ENCODE results near the gene GHDC.
"Not testable (repeated sequence)": the region's sequence is repeated elsewhere in the genome, so short reads cannot be mapped to it uniquely, and the experiment has no call there.

The GHDC gene

DNA sequence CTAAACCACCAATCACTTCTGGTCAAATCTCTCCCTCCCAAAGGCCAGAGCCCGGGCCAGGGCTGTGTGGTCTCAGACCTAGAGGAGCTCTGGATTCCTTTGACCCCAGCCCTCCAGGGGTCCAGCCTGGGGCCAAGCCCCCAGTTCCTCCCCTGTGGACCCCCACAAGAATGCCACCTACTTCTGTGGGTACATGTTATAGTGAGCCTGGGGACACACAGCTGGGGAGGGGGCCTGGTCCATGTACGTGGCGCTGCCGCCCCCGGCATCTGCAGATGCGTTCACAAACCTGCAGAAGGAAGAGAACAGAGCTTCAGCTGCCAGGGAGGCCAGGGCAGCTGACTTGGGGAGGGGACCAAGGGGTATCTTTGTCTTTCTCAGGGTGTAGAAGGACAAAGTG lies 7.9 kb upstream of the GHDC start:
- DNase-seq = no peak

- no peak for DNase-seq
These were observed 7.1 kb upstream of the GHDC start for GRCh38 chr17:42201458-42201772.

- DNase-seq = no peak
These were observed 6.6 kb upstream of the GHDC start for GRCh38 chr17:42200706-42201457.

DNA sequence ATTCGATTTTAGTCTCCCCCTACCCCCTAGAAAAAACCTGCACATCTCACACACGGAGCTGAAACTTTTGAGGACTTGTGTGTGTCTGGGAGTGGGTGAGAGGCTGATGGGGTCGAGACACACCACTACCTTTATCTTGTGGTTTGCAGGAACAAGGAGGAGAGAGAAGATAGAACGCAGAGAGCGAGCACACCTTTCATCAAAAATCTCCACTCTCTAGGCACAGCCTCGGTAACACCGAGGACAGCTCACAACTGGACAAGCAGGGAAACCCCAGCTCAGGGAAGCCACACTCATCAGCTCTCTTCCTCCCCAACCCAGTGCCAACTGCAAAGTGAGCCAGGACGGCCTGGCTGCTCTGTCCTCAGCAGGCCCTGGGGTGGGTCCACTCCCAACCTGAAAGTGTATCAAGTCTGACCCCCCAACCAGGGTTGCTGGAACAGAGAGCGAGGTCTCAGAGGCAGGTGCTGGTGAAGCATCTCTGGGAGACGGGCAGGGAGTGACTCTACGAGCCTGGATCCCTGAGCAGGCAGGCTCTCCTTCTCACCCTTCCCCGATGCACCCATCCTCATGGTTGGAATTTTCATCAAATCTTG lies 5.2 kb upstream of the GHDC start:
- no peak for DNase-seq

GRCh38 chr17:42198897-42199296 lies 4.6 kb upstream of the GHDC start:
- peak; percentile 60 to 72 for DNase-seq

- DNase-seq = no peak
These were observed 3.4 kb upstream of the GHDC start for GRCh38 chr17:42197564-42198156.

DNA sequence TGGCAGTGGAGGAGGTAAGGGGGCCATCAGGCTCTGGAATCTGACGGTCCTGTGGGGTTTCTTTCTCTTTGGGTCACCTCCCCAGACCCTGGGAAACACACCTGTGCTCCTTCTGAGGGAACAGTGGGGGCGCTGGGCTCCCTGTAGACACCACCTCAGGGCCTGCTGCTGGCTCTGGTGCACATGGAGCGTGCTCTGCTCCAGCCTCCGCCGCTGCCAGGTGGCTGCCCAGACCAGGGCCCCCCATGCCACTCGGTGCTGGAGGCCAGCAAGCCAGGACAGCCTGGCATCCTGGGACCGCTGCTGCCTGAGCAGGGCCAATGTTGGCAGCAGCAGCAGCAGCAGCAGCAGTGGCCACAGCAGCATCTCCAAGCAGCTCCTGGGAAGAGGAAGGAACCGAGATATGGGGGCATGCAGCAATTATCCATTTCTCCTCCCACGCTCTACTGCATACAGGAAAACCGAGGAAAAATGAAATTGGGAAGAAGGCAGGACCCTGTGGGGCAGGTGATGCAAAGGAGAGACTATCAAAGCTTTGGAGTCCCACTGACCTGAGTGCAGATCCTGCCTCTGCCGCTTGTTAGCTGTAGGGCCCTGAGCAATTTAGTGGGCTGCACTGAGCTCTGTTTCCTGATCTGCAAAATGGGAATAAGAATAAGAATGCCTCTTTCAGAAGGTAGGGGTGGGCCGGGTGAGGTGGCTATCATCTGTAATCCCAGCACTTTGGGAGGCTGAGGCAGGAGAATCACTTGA lies 902 bp downstream of the GHDC start:
- no peak for DNase-seq

DNA sequence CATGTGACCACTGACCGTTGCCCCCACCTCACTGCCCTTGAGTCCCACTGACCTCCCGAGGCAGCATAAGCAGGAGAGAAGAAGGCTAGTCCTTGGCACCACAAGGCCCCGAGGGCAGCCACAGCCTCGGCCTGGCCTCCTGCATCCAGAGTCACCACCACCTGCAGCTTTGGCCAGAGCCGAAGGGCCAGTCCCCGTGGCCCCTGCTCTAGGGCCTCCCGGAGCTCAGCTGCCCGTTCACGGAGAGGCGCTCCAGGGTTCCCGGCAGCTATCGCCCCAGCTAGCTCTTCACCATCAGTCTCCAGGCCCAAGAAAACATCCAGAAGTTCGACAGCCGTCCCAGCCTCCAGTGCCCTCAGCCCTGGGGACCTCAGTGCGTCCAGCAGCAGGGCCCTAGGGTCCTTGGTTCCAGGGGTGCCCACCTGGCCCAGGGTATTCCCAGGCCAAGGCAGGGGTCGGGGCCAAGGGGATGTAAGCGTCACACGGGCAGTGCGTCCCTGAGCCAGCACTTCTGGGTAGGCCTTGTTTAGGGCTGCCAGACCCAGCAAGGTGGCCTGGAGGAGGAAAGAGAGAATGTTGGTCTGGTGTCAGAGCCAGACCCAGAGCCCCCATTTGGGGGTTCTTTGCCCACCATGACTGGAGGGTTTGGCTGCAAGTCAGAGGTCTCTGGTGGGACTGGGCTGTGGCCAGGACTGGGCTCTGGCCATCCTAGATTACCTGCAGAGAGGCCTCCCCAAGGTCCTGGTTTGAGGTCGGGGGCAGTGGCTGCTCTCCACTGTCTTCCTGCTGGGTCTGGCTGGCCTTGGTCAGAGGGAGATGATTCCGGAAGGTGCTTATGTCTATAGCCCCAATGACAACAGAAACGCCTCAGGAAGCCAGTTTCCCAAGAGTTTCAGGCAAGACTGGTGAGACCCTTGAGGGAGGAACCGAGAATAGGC lies 1.8 kb downstream of the GHDC start:
- DNase-seq = no peak

GRCh38 chr17:42191275-42191608 lies 3.1 kb downstream of the GHDC start:
- no peak for DNase-seq

DNA sequence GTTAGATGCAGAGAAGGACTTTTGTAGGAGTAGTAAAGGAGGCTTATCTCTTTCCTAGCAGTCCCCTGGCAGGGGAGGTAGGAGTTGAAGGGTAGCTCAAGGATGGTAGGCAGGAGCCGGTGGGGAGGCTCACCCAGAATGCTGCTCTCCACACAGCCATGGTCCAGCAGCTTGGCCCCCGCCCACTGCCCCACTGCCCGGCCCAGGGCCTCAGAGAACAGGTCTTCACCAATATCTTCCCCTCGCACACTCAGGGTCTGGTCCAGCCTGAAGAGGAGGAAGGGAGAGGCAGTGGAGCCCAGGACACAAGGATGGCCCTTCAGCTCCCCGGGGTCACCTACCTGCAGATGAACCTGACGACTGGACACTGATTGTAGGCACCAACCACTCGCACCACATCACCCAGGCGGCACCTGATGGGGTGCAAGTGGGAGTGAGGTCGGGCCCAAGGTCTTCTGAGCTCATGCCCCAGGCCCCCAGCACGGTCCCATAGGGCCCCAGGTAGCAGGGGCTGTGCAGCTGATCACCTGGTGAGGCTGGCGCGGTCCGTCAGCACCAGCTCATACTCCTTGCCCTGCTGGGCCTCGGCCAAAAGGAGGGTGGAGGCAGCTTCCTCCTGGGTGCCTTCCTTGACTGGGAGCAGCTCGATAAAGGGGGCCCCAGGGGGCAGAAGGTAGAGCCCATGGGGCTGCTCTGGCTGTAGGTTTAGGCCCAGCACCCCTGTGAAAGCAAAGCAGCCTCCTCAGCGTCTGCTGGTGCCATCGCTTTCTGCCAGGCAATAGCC lies 3.6 kb downstream of the GHDC start:
- DNase-seq = no peak

- DNase-seq = no peak
These were observed 4.7 kb downstream of the GHDC start for GRCh38 chr17:42189651-42189965.

DNA sequence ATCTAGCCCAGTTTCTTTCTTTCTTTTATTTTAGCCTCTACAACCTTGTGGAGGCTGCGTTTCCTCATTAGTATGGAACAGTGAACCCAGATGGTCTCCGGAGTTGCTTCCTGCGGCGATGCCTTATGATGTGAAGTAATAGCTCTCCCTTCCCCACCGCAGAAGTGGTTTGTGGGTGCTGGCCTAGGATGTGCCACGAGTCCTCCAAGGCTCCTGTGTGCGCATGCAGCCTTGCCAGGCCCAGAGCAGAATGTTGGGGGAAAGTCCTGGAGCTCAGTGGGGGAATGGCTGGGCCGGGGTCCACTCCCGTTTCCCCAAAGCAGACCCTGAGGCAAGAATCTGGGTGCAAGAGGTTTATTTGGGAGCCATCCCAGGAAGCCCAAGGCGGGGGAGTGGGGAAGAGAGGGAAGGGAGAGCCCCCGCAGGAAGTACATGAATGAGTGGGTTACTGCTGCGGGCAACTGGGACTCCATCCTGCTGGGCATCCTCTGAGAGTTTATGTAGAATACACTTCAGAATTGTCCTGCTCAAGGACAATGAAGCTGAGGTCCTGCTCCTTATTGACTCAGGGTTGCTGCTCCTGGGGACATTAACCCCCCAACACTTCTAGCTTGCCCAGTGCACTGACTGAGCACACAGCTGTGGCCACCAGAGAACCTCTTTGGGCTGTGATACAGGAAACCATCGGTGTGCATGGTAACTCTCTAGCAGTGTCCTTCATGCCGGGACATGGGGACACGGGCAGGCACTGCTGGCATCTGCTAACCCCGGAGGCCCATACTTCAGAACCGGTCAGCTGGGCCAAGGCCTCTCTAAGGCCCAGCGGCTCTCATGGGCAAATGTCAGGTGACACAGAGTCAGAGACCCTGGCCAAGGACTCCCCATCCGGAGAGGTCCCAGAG lies 5.3 kb downstream of the GHDC start:
- DNase-seq = no peak

DNA sequence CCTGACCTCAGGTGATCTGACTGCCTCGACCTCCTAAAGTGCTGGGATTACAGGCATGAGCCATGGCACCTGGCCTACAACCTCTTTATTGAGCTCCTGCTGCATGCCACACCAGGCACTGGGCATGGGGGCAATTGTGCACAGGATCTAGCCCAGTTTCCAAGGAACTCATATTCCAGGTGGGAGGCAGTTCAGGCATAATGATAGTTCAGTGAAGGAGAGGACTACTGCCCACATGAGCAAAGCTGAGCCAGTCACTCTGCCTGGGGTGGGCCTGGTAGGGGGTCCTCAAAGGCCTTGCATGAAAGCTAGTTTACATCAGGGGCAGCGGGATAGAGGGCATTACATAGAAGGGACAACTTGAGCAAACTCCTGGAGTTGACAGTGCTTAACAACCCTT lies 6.5 kb downstream of the GHDC start:
- DNase-seq = no peak

GRCh38 chr17:42186191-42186590 lies 8.1 kb downstream of the GHDC start:
- DNase-seq = not testable (repeated sequence)

DNA sequence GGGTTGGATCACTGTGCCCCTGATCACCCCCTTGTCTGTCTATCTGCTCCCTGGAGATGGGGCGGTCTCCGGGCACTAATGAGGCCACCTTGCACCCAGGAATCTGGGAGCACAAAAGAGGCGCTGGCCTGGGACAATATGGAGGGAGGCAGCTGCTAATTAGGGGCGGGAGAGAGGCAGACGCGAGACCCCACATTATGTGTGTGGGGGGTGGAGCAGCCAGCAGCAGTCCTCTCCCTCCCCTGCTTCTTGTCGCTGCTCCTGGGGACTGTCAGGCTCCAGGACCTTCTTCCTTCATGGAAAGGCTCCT lies 8.7 kb downstream of the GHDC start:
- no peak for DNase-seq

- DNase-seq = no peak
These were observed 9.3 kb downstream of the GHDC start, which contains the start of gene HCRT for GRCh38 chr17:42184713-42185620. Gene HCRT (minus strand): TSS chr17:42185452. CDS start chr17:42185365, 87 bp downstream.

- peak; percentile 85 to 88 for DNase-seq
These were observed 10.3 kb downstream of the GHDC start for GRCh38 chr17:42183741-42184711.

DNA sequence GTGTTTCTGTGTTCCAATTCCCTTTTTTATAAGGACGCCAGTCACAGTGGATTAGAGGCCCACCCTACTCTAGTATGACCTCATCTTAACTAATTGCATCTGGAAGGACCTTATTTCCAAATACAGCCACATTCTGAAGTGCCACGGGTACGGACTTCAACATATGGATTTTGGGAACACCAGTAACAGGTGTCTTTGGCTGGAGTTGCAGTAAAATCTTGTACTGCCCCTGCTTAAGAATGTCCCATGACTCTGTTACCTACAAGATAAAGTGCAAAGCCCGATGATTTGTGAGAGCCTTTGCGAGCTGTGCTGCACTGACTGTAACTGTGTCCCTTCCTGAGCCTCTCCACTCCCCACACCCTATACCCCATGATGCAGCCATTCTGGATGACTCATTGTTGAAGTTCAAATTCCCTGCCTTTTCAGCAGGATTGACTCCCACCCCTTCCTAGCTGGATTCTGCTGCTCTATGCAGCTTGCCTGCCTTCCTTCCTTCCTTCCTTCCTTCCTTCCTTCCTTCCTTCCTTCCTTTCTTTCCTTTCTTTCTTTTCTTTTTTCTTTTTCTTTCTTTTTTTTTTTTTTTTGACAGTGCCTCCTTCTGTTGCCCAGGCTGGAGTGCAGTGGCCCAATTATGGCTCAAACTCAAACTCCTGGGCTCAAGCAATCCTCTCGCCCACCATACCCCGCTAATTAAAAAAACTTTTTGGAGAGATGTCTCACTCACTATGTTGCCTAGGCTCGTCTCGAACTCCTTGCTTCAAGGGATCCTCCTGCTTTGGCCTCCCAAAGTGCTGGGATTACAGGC lies 11.2 kb downstream of the GHDC start:
- no peak for DNase-seq
